ENCODE measurements around the gene ANKS3.

ANKS3 gene

GRCh38 chr16:4754865-4755264, 20.8 kb upstream of the ANKS3 start:
- H3K4me3 ChIP-seq (ENCODE audit: low read depth, low read length) = no peak overlapping the region
- TF ChIP-seq, protein P1, sequence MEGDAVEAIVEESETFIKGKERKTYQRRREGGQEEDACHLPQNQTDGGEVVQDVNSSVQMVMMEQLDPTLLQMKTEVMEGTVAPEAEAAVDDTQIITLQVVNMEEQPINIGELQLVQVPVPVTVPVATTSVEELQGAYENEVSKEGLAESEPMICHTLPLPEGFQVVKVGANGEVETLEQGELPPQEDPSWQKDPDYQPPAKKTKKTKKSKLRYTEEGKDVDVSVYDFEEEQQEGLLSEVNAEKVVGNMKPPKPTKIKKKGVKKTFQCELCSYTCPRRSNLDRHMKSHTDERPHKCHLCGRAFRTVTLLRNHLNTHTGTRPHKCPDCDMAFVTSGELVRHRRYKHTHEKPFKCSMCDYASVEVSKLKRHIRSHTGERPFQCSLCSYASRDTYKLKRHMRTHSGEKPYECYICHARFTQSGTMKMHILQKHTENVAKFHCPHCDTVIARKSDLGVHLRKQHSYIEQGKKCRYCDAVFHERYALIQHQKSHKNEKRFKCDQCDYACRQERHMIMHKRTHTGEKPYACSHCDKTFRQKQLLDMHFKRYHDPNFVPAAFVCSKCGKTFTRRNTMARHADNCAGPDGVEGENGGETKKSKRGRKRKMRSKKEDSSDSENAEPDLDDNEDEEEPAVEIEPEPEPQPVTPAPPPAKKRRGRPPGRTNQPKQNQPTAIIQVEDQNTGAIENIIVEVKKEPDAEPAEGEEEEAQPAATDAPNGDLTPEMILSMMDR (IDR thresholded peaks at IDR 0.05; ENCODE audit: borderline replicate concordance, insufficient read depth, low read depth, low read length) = no peak

DNA sequence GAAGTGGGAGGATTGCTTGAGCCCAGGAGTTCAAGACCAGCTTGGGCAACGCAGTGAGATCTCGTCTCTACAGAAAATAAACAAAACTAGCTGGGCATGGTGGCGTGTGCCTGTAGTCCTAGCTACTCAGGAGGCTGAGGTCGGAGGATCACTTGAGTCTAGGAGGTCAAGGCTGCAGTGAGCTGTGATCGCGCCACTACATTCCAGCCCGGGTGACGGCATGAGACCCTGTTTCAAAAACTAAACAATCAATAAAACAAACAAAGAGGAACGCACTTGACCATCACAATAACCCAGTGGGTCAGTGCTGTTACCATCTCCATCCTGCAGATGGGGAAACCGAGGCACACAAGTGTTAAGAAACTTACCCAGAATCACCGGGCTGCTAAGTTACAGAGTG, 19.2 kb upstream of the ANKS3 start:
- TF ChIP-seq, protein P1 (IDR thresholded peaks at IDR 0.05; ENCODE audit: borderline replicate concordance, insufficient read depth, low read depth, low read length) = no peak
- H3K4me3 ChIP-seq (ENCODE audit: low read depth, low read length) = no peak overlapping the region

DNA sequence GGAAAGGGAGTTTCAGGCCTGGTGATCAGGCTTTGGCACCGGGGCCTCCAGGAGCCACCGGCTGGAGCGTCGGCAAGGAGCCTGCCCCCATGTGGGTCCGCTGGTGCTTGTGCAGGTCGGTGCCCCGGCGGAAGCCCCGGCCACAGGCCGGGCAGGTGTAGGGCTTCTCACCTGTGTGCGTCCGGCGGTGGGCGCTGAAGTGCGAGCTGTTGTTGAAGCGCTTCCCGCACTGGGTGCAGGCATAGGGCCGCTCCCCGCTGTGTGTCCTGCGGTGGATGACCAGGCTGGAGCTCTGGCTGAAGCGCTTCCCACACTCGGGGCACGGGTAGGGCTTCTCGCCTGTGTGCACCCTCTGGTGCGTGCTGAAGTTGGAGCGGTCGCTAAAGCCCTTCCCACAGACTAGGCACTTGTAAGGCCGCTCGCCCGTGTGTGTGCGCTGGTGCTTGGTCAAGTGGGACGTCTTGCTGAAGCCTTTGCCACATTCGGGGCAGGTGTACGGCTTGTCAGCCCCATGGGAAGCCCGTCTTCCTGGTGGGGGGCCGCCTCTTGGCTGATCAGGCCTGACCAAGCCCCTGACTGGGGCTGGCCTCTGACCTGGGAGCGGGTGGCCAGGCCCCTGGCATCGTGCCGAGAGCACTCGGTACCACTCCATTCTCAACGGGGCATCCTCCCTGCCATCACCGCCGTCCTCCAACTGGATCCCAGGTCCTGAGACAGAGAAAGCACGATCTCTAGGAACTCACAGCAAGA, 18.5 kb upstream of the ANKS3 start:
- TF ChIP-seq, protein P1 (IDR thresholded peaks at IDR 0.05; ENCODE audit: borderline replicate concordance, insufficient read depth, low read depth, low read length) = no peak
- no peak overlapping the region for H3K4me3 ChIP-seq (ENCODE audit: low read depth, low read length)

DNA sequence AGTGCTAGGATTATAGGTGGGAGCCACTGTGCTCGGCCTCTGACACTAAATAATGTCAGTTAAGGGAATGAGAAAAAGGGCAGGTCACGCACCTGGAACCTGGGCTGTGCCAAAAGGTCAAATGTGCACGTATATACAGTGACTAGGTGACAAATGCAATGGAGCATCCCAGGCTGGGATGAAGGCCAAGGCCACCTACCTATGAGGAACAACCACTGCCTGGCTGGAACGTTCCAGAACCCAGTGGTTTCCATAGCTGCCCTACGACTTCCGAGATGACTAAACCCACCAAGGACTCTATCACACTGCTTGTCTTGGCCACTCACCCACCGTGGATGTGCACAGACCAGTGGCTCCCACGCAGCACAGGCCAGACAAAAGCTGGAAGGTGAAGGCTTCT, 16.8 kb upstream of the ANKS3 start:
- H3K4me3 ChIP-seq (ENCODE audit: low read depth, low read length) = no peak overlapping the region
- TF ChIP-seq, protein P1 (IDR thresholded peaks at IDR 0.05; ENCODE audit: borderline replicate concordance, insufficient read depth, low read depth, low read length) = no peak

GRCh38 chr16:4749700-4750257, 15.7 kb upstream of the ANKS3 start:
- H3K4me3 ChIP-seq (ENCODE audit: low read depth, low read length) = no peak overlapping the region
- TF ChIP-seq, protein P1 (IDR thresholded peaks at IDR 0.05; ENCODE audit: borderline replicate concordance, insufficient read depth, low read depth, low read length) = no peak

DNA sequence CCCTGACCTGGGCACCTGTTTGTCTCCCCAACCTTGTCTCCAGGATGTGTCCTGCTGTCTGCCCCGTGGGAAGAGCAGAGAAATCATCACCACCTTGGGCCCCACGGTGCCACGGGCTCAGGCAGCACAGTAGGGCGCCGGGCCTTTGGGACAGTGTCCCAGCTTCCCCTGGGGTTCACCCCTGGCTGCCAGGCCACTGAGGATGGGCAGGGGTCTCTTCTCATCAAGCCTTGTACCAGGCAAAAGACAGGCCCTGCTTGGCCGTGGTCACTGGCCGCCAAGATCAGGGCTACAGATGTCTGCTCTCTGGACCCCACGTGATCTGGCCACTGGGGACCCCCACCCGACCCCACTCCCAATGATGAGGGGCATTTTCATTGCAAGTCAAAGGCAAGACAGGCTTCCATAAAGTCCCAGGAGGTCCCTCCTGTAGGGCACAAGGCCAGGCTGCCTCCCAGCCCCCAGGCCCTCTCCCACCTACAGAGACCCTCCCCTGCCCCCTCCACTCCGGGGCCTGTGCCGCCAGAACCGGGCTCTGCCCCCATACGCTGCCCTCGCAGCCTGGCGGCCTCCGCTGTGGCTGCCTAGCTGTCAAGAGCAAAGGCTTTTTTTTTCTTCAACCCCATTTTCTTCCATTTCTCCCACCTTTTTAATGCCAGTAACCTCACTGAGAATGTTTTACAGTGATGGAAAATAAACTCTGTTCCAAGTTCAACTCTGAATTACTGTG, 14.8 kb upstream of the ANKS3 start:
- no peak overlapping the region for H3K4me3 ChIP-seq (ENCODE audit: low read depth, low read length)
- TF ChIP-seq, protein P1 (IDR thresholded peaks at IDR 0.05; ENCODE audit: borderline replicate concordance, insufficient read depth, low read depth, low read length) = no peak
